HEK293 (cell line): ENCODE measurements around the gene TTLL12.

Experiments used
- CTCF ChIA-PET: fragments of 350-600 bp; formaldehyde crosslinking; extraction: SDS; loops from one replicate; lab custom pipeline; 2021; ENCODE audit warnings: antibody characterized with exemption; lab: Yijun Ruan, JAX
- POLR2A ChIA-PET: fragments of 300-600 bp; formaldehyde crosslinking; extraction: SDS; loops from one replicate; lab custom pipeline; 2020; ENCODE audit warnings: antibody characterized with exemption, inconsistent platforms; lab: Yijun Ruan, JAX
- H3K27ac ChIP-seq: fragments of 200-500 bp; sonication (Bioruptor generic); 2 replicates; pipeline ENCODE4 v1.5.1; 2014; ENCODE audit warnings: low read depth, low read length, control low read depth, inconsistent platforms; ENCODE audit errors: extremely low read depth
- H3K36me3 ChIP-seq, 2 experiments: fragments of 200-500 bp in 1 of 2; sonication (Bioruptor generic) in 1 of 2; 1 replicate in 1 of 2; 2 replicates in 1 of 2; pipeline ENCODE4 v1.5.1; 2014 to 2017; ENCODE audit warnings: inconsistent platforms in 2 of 2, low read length in 2 of 2; ENCODE audit not compliant: control insufficient read depth in 2 of 2, insufficient read depth in 1 of 2
- H3K4me1 ChIP-seq: fragments of 200-500 bp; sonication (Bioruptor generic); 2 replicates; pipeline ENCODE4 v1.5.1; 2014; ENCODE audit warnings: mild to moderate bottlenecking, low read length, inconsistent platforms; ENCODE audit not compliant: control insufficient read depth, insufficient read depth
- H3K4me3 ChIP-seq: 2 replicates; pipeline ENCODE4 v1.5.1; 2011; ENCODE audit warnings: low read depth, mild to moderate bottlenecking, control low read depth, low read length, moderate library complexity
- H3K9me3 ChIP-seq: fragments of 200-500 bp; sonication (Bioruptor generic); 2 replicates; pipeline ENCODE4 v1.5.1; 2014; ENCODE audit warnings: low read depth, low read length, inconsistent platforms; ENCODE audit not compliant: control insufficient read depth, insufficient read depth
- BCL6B ChIP-seq: fragments of 450-650 bp; formaldehyde crosslinking; IDR thresholded peaks from 2 replicates; pipeline ENCODE4 v1.5.1; 2017; ENCODE audit warnings: missing biosample characterization, missing genetic modification characterization
- GLIS2 ChIP-seq: fragments of 450-650 bp; formaldehyde crosslinking; IDR thresholded peaks from 2 replicates; pipeline ENCODE4 v1.5.1; 2016; ENCODE audit warnings: missing biosample characterization, missing genetic modification characterization
- IKZF3 ChIP-seq: fragments of 450-650 bp; IDR thresholded peaks from 2 replicates; pipeline ENCODE4 v1.5.0; 2018; ENCODE audit warnings: missing biosample characterization, mild to moderate bottlenecking, missing genetic modification characterization, moderate library complexity
- PBX3 ChIP-seq: sonication (generic); formaldehyde crosslinking; IDR thresholded peaks from 2 replicates; pipeline ENCODE4 v1.8.1; 2022; ENCODE audit warnings: mild to moderate bottlenecking, moderate library complexity, missing genetic modification reagents
- PRDM1 ChIP-seq: fragments of 450-650 bp; formaldehyde crosslinking; IDR thresholded peaks from 2 replicates; pipeline ENCODE4; 2016; ENCODE audit warnings: missing biosample characterization, missing genetic modification characterization
- SCRT2 ChIP-seq: fragments of 450-650 bp; formaldehyde crosslinking; IDR thresholded peaks from 2 replicates; pipeline ENCODE4 v1.5.1; 2016; ENCODE audit warnings: missing biosample characterization, missing genetic modification characterization
- SP2 ChIP-seq: fragments of 450-650 bp; formaldehyde crosslinking; IDR thresholded peaks from 2 replicates; pipeline ENCODE4 v1.5.1; 2016; ENCODE audit warnings: missing biosample characterization, missing genetic modification characterization
- SP3 ChIP-seq: fragments of 450-650 bp; formaldehyde crosslinking; IDR thresholded peaks from 2 replicates; pipeline ENCODE4 v1.5.1; 2016; ENCODE audit warnings: missing biosample characterization, missing genetic modification characterization
- YY2 ChIP-seq: fragments of 450-650 bp; formaldehyde crosslinking; IDR thresholded peaks from 2 replicates; pipeline ENCODE4 v1.5.1; 2016; ENCODE audit warnings: missing biosample characterization, missing genetic modification characterization
- ZBTB20 ChIP-seq: fragments of 450-650 bp; formaldehyde crosslinking; IDR thresholded peaks from 2 replicates; pipeline ENCODE4 v1.5.1; 2016; ENCODE audit warnings: missing biosample characterization, missing genetic modification characterization
- ZIC2 ChIP-seq: fragments of 450-650 bp; formaldehyde crosslinking; IDR thresholded peaks from 2 replicates; pipeline ENCODE4 v1.5.1; 2016; ENCODE audit warnings: missing biosample characterization, missing genetic modification characterization
- ZNF426 ChIP-seq: fragments of 450-650 bp; formaldehyde crosslinking; IDR thresholded peaks from 2 replicates; pipeline ENCODE4 v1.5.1; 2017; ENCODE audit warnings: missing biosample characterization, missing genetic modification characterization, mild to moderate bottlenecking, inconsistent platforms, moderate library complexity
- ZNF571 ChIP-seq: fragments of 450-650 bp; formaldehyde crosslinking; IDR thresholded peaks from 2 replicates; pipeline ENCODE4 v1.5.0; 2017; ENCODE audit warnings: missing biosample characterization, missing genetic modification characterization
- ZNF596 ChIP-seq: fragments of 450-650 bp; IDR thresholded peaks from 2 replicates; pipeline ENCODE4 v1.5.0; 2018; ENCODE audit warnings: missing biosample characterization, mild to moderate bottlenecking, missing genetic modification characterization, moderate library complexity
- ZNF600 ChIP-seq: fragments of 450-650 bp; formaldehyde crosslinking; IDR thresholded peaks from 2 replicates; pipeline ENCODE4 v1.5.1; 2016; ENCODE audit warnings: missing biosample characterization, missing genetic modification characterization
- ZNF747 ChIP-seq: fragments of 450-650 bp; formaldehyde crosslinking; IDR thresholded peaks from 2 replicates; pipeline ENCODE4 v1.5.1; 2016; ENCODE audit warnings: missing biosample characterization, missing genetic modification characterization
- TF ChIP-seq, protein P1 (sequence below): fragments of 450-650 bp; formaldehyde crosslinking; IDR thresholded peaks from 2 replicates; pipeline ENCODE4 v1.5.1; 2017; ENCODE audit warnings: missing biosample characterization, missing genetic modification characterization

The TTLL12 gene

DNA sequence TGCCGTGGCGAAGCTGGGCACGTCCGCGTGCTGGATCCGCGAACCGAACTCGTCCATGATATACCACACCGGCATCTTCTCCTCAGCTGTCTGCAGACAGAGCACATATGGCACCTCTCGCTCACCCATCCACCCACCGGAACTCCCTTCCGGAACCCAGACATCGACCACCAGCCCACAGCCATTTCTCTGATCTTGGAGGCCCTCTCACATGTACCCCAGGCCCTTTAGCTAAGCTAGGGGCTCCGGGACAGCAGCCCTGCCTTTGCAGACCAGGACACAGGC is 7.1 kb downstream of the TTLL12 start:
- Histone ChIP-seq H3K36me3 (peaks cover 22 to 90% of the 10 kb centered on the region in 2 experiments; a peak in 2 of 3 replicates), H3K4me3 (no peak overlapping the region), H3K27ac (no peak overlapping the region), H3K9me3 (no peaks in the 10 kb centered on the region), H3K4me1 (no peaks in the 10 kb centered on the region)
- ChIA-PET CTCF (interaction anchor here (0.7 kb wide), 2 partner anchors 689 to 1369 kb away, joined by 3 read pairs; no protein-coding TSS in a partner anchor), POLR2A (interaction anchor here (1.4 kb wide), 1 partner anchor 15 kb away, joined by 4 read pairs; no protein-coding TSS in a partner anchor)
- TF ChIP-seq PBX3 (no peak), BCL6B (tag by site-specific recombination) (no peak), SCRT2 (no peak), ZNF596 (tag by site-specific recombination) (no peak), YY2 (tag by site-specific recombination) (no peak), ZNF747 (tag by site-specific recombination) (no peak)
- TF ChIP-seq, protein P1, sequence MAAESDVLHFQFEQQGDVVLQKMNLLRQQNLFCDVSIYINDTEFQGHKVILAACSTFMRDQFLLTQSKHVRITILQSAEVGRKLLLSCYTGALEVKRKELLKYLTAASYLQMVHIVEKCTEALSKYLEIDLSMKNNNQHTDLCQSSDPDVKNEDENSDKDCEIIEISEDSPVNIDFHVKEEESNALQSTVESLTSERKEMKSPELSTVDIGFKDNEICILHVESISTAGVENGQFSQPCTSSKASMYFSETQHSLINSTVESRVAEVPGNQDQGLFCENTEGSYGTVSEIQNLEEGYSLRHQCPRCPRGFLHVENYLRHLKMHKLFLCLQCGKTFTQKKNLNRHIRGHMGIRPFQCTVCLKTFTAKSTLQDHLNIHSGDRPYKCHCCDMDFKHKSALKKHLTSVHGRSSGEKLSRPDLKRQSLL (tag by site-specific recombination), result no peak
- TF ChIP-seq, all 188 proteins: peak for 0

DNA sequence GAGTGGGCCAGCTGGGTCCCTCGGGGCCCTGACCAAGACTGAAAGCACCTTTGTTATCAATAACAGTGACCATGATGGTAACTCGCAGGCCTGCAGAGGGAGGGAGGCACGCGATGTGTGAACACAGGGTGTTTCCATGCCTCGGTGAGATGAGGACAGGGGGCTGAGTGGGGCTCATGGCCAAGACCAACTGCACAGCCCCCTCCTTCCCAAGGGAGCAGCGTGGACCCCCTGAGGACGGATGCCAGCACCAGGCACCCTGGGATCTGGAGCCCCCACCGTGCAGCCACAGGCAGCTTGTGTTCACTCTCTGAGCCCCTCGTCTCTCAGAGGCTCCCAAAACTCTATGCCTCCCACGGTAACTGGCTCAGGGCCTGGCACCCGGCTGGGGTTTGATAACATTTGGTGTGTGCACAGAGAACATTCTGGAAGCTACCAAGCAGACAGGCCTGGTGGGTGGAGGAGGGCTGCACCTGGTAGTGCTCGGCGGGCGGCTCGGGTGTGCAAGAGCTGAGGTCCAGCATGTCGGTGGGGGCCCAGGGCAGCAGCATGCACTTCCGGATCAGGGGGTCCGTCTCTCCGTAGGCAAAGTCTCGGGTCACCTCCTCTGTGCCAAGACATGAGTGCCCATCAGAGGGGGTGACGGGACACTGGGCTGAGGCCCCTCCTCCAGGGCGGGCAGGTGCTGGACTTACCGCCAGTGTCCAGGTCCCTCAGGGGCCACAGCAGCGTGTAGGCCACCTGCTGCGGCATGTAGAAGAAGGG is 7.6 kb downstream of the TTLL12 start:
- peaks cover 22 to 90% of the 10 kb centered on the region in 2 experiments; a peak in 2 of 3 replicates for H3K36me3 ChIP-seq
- CTCF ChIA-PET, result interaction anchor here (0.7 to 1.5 kb wide), 2 partner anchors 49 to 1370 kb away, joined by 3 to 4 read pairs; no protein-coding TSS in a partner anchor

GRCh38 chr22:43177479-43177878 is 9.5 kb downstream of the TTLL12 start:
- Histone ChIP-seq H3K36me3 (peaks cover 29 to 90% of the 10 kb centered on the region in 2 experiments; a peak in 2 of 3 replicates), H3K9me3 (no peaks in the 10 kb centered on the region), H3K4me3 (no peak overlapping the region), H3K4me1 (no peaks in the 10 kb centered on the region), H3K27ac (no peak overlapping the region)
- no peak for TF ChIP-seq PRDM1 (tag by site-specific recombination)
- peak; percentile 24; the same call in 1 of the 2 replicates for TF ChIP-seq ZIC2 (tag by site-specific recombination)
- TF ChIP-seq ZBTB20 (tag by site-specific recombination), result no peak
- TF ChIP-seq ZNF600 (tag by site-specific recombination), result no peak
- ChIA-PET CTCF (no interaction called here), POLR2A (no interaction called here)

More for the DNA sequence above, 7.6 kb downstream of the TTLL12 start:
- no peak overlapping the region for H3K4me3 ChIP-seq
- no peak for TF ChIP-seq BCL6B (tag by site-specific recombination)
- no peak for TF ChIP-seq ZNF426 (tag by site-specific recombination)
- no peak for TF ChIP-seq SP2 (tag by site-specific recombination)
- no peak for TF ChIP-seq GLIS2
- TF ChIP-seq ZNF571 (tag by site-specific recombination), result no peak
- no peak for TF ChIP-seq SP3 (tag by site-specific recombination)
- no peak for TF ChIP-seq IKZF3
- POLR2A ChIA-PET, result interaction anchor here (1.4 kb wide), 1 partner anchor 15 kb away, joined by 4 read pairs; no protein-coding TSS in a partner anchor
- H3K4me1 ChIP-seq, result no peaks in the 10 kb centered on the region
- H3K27ac ChIP-seq, result no peak overlapping the region
- no peaks in the 10 kb centered on the region for H3K9me3 ChIP-seq
